Activated T-cell treated with anti-CD3 and anti-CD28 coated beads, Interleukin-2, amount 50 U/mL, for 72 hours (primary cell): ENCODE results near the gene AGPAT2. TPM values are rescaled to one million over a fixed set of nuclear protein-coding genes. Genes with fewer than 3 reads are reported as not detected.

Experiments used
- ATAC-seq, 2 donors: fragments of 150-1000 bp; cut with Tn5 transposase; replicated peaks in 1 of 2; 2 replicates each; pipeline ENCODE4 v1.10.0; 2021; ENCODE audit warnings: moderate library complexity in 2 of 2, mild to moderate bottlenecking in 1 of 2
- DNase-seq, 2 donors: peaks; one replicate each; pipeline ENCODE4 v3.0.0; 2021 to 2022; ENCODE audit warnings: mixed read lengths in 1 of 2
- H3K27ac Mint-ChIP-seq: one replicate; pipeline ENCODE4 v1.8.0; 2022; ENCODE audit warnings: mild to moderate bottlenecking, moderate library complexity, mixed read lengths
- H3K27me3 Mint-ChIP-seq: one replicate; pipeline ENCODE4 v1.8.0; 2022; ENCODE audit warnings: low read depth, mixed read lengths
- H3K36me3 Mint-ChIP-seq, 2 donors: one replicate each; pipeline ENCODE4 v1.8.0; 2022; ENCODE audit warnings: mixed read lengths in 2 of 2, mild to moderate bottlenecking in 1 of 2; ENCODE audit not compliant: insufficient read depth in 2 of 2
- H3K4me1 Mint-ChIP-seq: one replicate; pipeline ENCODE4 v1.8.0; 2022; ENCODE audit warnings: low read depth, mixed read lengths
- H3K4me3 Mint-ChIP-seq, 2 donors: one replicate each; pipeline ENCODE4 v1.8.0; 2022; ENCODE audit warnings: mild to moderate bottlenecking in 2 of 2, mixed read lengths in 2 of 2, moderate library complexity in 2 of 2
- H3K9me3 Mint-ChIP-seq, 2 donors: one replicate each; pipeline ENCODE4 v1.8.0; 2022; ENCODE audit warnings: mixed read lengths in 2 of 2
- total RNA-seq, 2 donors: library from RNA; stranded (reverse); gene quantifications; one replicate each; pipeline ENCODE4 v1.2.3, GENCODE V29; 2022

AGPAT2 gene
- total RNA-seq, 2 donors from 2014 or later = 18.3 to 19.2 TPM

GRCh38 chr9:136685216-136685615 is 2.0 kb downstream of the AGPAT2 start:
- ATAC-seq (no peak), DNase-seq (no peak)
- Mint-ChIP-seq H3K27ac (no peak overlapping the region), H3K4me1 (peaks cover 4% of the 10 kb centered on the region), H3K36me3 (no peaks in the 10 kb centered on the region), H3K4me3 (no peak overlapping the region), H3K9me3 (no peaks in the 10 kb centered on the region), H3K27me3 (no peaks in the 10 kb centered on the region)

GRCh38 chr9:136684799-136685198 is 2.5 kb downstream of the AGPAT2 start:
- no peak overlapping the region for H3K4me3 Mint-ChIP-seq
- ATAC-seq = no peak
- no peak for DNase-seq
- no peaks in the 10 kb centered on the region for H3K27me3 Mint-ChIP-seq
- no peak overlapping the region for H3K27ac Mint-ChIP-seq
- peaks cover 4% of the 10 kb centered on the region for H3K4me1 Mint-ChIP-seq
- no peaks in the 10 kb centered on the region for H3K9me3 Mint-ChIP-seq
- H3K36me3 Mint-ChIP-seq = no peaks in the 10 kb centered on the region

- H3K4me1 Mint-ChIP-seq = peaks cover 4% of the 10 kb centered on the region
- H3K36me3 Mint-ChIP-seq = no peaks in the 10 kb centered on the region
- H3K9me3 Mint-ChIP-seq = no peaks in the 10 kb centered on the region
- ATAC-seq = no peak
- no peak for DNase-seq
- no peaks in the 10 kb centered on the region for H3K27me3 Mint-ChIP-seq
- H3K27ac Mint-ChIP-seq = no peak overlapping the region
- H3K4me3 Mint-ChIP-seq = no peak overlapping the region
These were observed 2.9 kb downstream of the AGPAT2 start for GRCh38 chr9:136684339-136684738.

- no peaks in the 10 kb centered on the region for H3K9me3 Mint-ChIP-seq
- ATAC-seq (no peak), DNase-seq (no peak)
- H3K36me3 Mint-ChIP-seq = no peaks in the 10 kb centered on the region
- H3K27ac Mint-ChIP-seq = no peak overlapping the region
- H3K27me3 Mint-ChIP-seq = no peaks in the 10 kb centered on the region
- peaks cover 4% of the 10 kb centered on the region for H3K4me1 Mint-ChIP-seq
- H3K4me3 Mint-ChIP-seq = no peak overlapping the region
These were observed 3.5 kb downstream of the AGPAT2 start for GRCh38 chr9:136683755-136684154.

- DNase-seq = no peak
- Mint-ChIP-seq H3K4me1 (peaks cover 4% of the 10 kb centered on the region), H3K36me3 (no peaks in the 10 kb centered on the region), H3K27ac (no peak overlapping the region), H3K4me3 (no peak overlapping the region), H3K9me3 (no peaks in the 10 kb centered on the region), H3K27me3 (no peaks in the 10 kb centered on the region)
- ATAC-seq = no peak
These were observed 4.0 kb downstream of the AGPAT2 start for GRCh38 chr9:136683173-136683745.

- no peak for ATAC-seq
- peaks cover 4% of the 10 kb centered on the region for H3K4me1 Mint-ChIP-seq
- H3K9me3 Mint-ChIP-seq = no peaks in the 10 kb centered on the region
These were observed 4.5 kb downstream of the AGPAT2 start for GRCh38 chr9:136682710-136683109.

GRCh38 chr9:136681945-136682699 is 5.1 kb downstream of the AGPAT2 start:
- H3K9me3 Mint-ChIP-seq = no peaks in the 10 kb centered on the region
- no peaks in the 10 kb centered on the region for H3K27me3 Mint-ChIP-seq
- H3K4me1 Mint-ChIP-seq = peaks cover 4% of the 10 kb centered on the region
- no peak overlapping the region for H3K4me3 Mint-ChIP-seq
- H3K27ac Mint-ChIP-seq = no peak overlapping the region
- no peaks in the 10 kb centered on the region for H3K36me3 Mint-ChIP-seq
- ATAC-seq (no peak), DNase-seq (no peak)

More at GRCh38 chr9:136682710-136683109, 4.5 kb downstream of the AGPAT2 start:
- Mint-ChIP-seq H3K4me3 (no peak overlapping the region), H3K27ac (no peak overlapping the region), H3K27me3 (no peaks in the 10 kb centered on the region), H3K36me3 (no peaks in the 10 kb centered on the region)
- no peak for DNase-seq

- DNase-seq (no peak), ATAC-seq (no peak)
- H3K36me3 Mint-ChIP-seq = no peaks in the 10 kb centered on the region
- H3K4me1 Mint-ChIP-seq = peaks cover 3% of the 10 kb centered on the region
- H3K27me3 Mint-ChIP-seq = no peaks in the 10 kb centered on the region
- H3K4me3 Mint-ChIP-seq = no peak overlapping the region
- H3K9me3 Mint-ChIP-seq = no peaks in the 10 kb centered on the region
- no peak overlapping the region for H3K27ac Mint-ChIP-seq
These were observed 6.2 kb downstream of the AGPAT2 start for GRCh38 chr9:136681029-136681428.

- ATAC-seq (no peak), DNase-seq (no peak)
- Mint-ChIP-seq H3K4me1 (no peaks in the 10 kb centered on the region), H3K36me3 (no peaks in the 10 kb centered on the region), H3K27me3 (no peaks in the 10 kb centered on the region), H3K27ac (no peak overlapping the region), H3K4me3 (no peak overlapping the region), H3K9me3 (no peaks in the 10 kb centered on the region)
These were observed 7.8 kb downstream of the AGPAT2 start for GRCh38 chr9:136679431-136679941.

GRCh38 chr9:136678624-136679023 is 8.6 kb downstream of the AGPAT2 start:
- H3K27ac Mint-ChIP-seq = no peak overlapping the region
- ATAC-seq = no peak

GRCh38 chr9:136678034-136678433 is 9.2 kb downstream of the AGPAT2 start:
- DNase-seq = no peak
- H3K36me3 Mint-ChIP-seq = no peaks in the 10 kb centered on the region
- ATAC-seq = no peak

More at GRCh38 chr9:136678624-136679023, 8.6 kb downstream of the AGPAT2 start:
- H3K4me1 Mint-ChIP-seq = no peaks in the 10 kb centered on the region
- H3K9me3 Mint-ChIP-seq = no peaks in the 10 kb centered on the region
- DNase-seq = no peak
- no peaks in the 10 kb centered on the region for H3K36me3 Mint-ChIP-seq
- H3K4me3 Mint-ChIP-seq = no peak overlapping the region
- H3K27me3 Mint-ChIP-seq = no peaks in the 10 kb centered on the region

GRCh38 chr9:136676920-136677686 is 10.2 kb downstream of the AGPAT2 start:
- H3K4me1 Mint-ChIP-seq = no peaks in the 10 kb centered on the region
- no peak overlapping the region for H3K27ac Mint-ChIP-seq

More at GRCh38 chr9:136678034-136678433, 9.2 kb downstream of the AGPAT2 start:
- Mint-ChIP-seq H3K4me1 (no peaks in the 10 kb centered on the region), H3K27ac (no peak overlapping the region), H3K9me3 (no peaks in the 10 kb centered on the region), H3K27me3 (no peaks in the 10 kb centered on the region), H3K4me3 (no peak overlapping the region)

GRCh38 chr9:136676297-136676794 is 10.9 kb downstream of the AGPAT2 start:
- DNase-seq (no peak), ATAC-seq (no peak)
- H3K27me3 Mint-ChIP-seq = no peaks in the 10 kb centered on the region
- no peaks in the 10 kb centered on the region for H3K9me3 Mint-ChIP-seq
- no peak overlapping the region for H3K27ac Mint-ChIP-seq
- no peaks in the 10 kb centered on the region for H3K36me3 Mint-ChIP-seq
- no peaks in the 10 kb centered on the region for H3K4me1 Mint-ChIP-seq
- no peak overlapping the region for H3K4me3 Mint-ChIP-seq

More at GRCh38 chr9:136676920-136677686, 10.2 kb downstream of the AGPAT2 start:
- H3K36me3 Mint-ChIP-seq = no peaks in the 10 kb centered on the region
- no peak overlapping the region for H3K4me3 Mint-ChIP-seq
- H3K27me3 Mint-ChIP-seq = no peaks in the 10 kb centered on the region
- DNase-seq (no peak), ATAC-seq (no peak)
- no peaks in the 10 kb centered on the region for H3K9me3 Mint-ChIP-seq
